NCI-H2196 treated with DMSO at 0.1 percent for 48 hours (cell line): ENCODE results near the gene PLEKHA4.
"Not testable (repeated sequence)": the region's sequence is repeated elsewhere in the genome, so short reads cannot be mapped to it uniquely, and the experiment has no call there.

Experiments
- DNase-seq: peaks from one replicate; lab custom pipeline; 2025; ENCODE audit not compliant: unreplicated experiment; lab: John Stamatoyannopoulos, UW

PLEKHA4 gene

GRCh38 chr19:48868114-48868886 is at the start of gene PLEKHA4:
Gene PLEKHA4 (minus strand): TSS chr19:48868617. CDS start chr19:48867620, 997 bp downstream.
- no peak for DNase-seq

- no peak for DNase-seq
Observed at GRCh38 chr19:48918071-48918470, 49.7 kb upstream of the PLEKHA4 start.

- DNase-seq: peak; percentile 73
Observed at GRCh38 chr19:48915757-48916156, 47.3 kb upstream of the PLEKHA4 start.

GRCh38 chr19:48914181-48914580 is 45.8 kb upstream of the PLEKHA4 start:
- DNase-seq: no peak

GRCh38 chr19:48913114-48913889 is 44.9 kb upstream of the PLEKHA4 start:
- peak; percentile 21 for DNase-seq

- no peak for DNase-seq
Observed at GRCh38 chr19:48910803-48911202, 42.4 kb upstream of the PLEKHA4 start.

GRCh38 chr19:48909424-48910077 is 41.1 kb upstream of the PLEKHA4 start:
- DNase-seq: not testable (repeated sequence)

GRCh38 chr19:48907671-48908070 is 39.3 kb upstream of the PLEKHA4 start:
- no peak for DNase-seq

- no peak for DNase-seq
Observed at GRCh38 chr19:48906324-48906723, 37.9 kb upstream of the PLEKHA4 start.

- DNase-seq: no peak
Observed at GRCh38 chr19:48905664-48906063, 37.2 kb upstream of the PLEKHA4 start.

GRCh38 chr19:48903788-48904187 is 35.4 kb upstream of the PLEKHA4 start:
- not testable (repeated sequence) for DNase-seq

- not testable (repeated sequence) for DNase-seq
Observed at GRCh38 chr19:48902291-48902690, 33.9 kb upstream of the PLEKHA4 start.

GRCh38 chr19:48900477-48901406 is 32.3 kb upstream of the PLEKHA4 start:
- DNase-seq: no peak

- peak; percentile 97 for DNase-seq
Observed at GRCh38 chr19:48899781-48900476, 31.5 kb upstream of the PLEKHA4 start, which contains the start of gene NUCB1. Gene NUCB1 (plus strand): TSS chr19:48900312. CDS start chr19:48900797, 485 bp downstream.

GRCh38 chr19:48899386-48899749 is 31.0 kb upstream of the PLEKHA4 start:
- not testable (repeated sequence) for DNase-seq

GRCh38 chr19:48897181-48897580 is 28.8 kb upstream of the PLEKHA4 start:
- DNase-seq: no peak

GRCh38 chr19:48896191-48896720 is 27.8 kb upstream of the PLEKHA4 start:
- DNase-seq: no peak

GRCh38 chr19:48895226-48895625 is 26.8 kb upstream of the PLEKHA4 start:
- no peak for DNase-seq

- no peak for DNase-seq
Observed at GRCh38 chr19:48890551-48890950, 22.1 kb upstream of the PLEKHA4 start.

- DNase-seq: not testable (repeated sequence)
Observed at GRCh38 chr19:48889496-48889895, 21.1 kb upstream of the PLEKHA4 start.
